Measurements from ENCODE around the gene BCOR.

DNA sequence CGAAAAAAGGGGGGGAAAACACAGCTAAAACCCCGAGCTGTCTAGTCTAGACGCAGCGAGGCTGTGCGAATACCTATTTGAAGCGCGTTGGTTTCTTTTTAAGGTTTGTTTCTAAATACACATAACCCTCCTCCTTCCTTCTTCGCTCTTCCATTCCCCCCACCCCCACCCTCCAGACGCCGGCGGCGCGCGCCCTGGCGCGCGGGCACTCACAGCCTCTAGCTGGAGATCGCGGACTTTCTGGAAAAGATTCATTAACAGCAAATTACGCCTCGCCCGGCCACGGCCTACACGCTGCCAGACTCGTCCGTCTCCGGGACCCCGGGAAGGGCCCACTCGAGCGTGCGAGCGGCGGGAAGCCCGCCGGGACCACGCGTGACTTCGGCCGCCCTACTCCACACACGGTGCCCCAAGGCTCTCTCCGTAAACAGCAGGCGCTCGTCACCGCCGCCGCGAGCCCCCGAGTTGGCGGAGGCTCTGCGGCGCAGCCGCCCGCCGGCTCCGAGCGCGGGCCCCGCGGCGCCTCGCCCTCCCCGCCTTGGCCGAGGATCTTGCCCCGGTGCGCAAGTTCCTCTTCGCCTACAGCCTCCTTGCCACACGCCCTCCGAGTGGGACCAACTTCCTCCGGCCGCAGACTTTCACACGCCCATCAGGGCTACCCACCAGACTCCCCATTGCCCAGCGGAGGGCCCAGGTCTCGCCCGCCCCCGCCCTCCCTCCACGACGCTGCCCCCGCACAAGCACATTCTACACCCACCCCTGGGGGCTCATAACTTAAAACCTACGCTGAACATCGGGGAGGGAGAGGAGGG lies 2.0 kb downstream of the BCOR start:
- TF ChIP-seq POLR2AphosphoS5 (IDR thresholded peaks at IDR 0.05; ENCODE audit: low read depth, low read length) (no peak), YY1 (IDR thresholded peaks at IDR 0.05; ENCODE audit: extremely low read depth, insufficient replicate concordance, low read depth, low read length) (no peak), POLR2A (IDR thresholded peaks at IDR 0.05; ENCODE audit: borderline replicate concordance, extremely low read depth, insufficient read depth, insufficient read length) (no peak), EZH2phosphoT487 (IDR thresholded peaks at IDR 0.05; ENCODE audit: borderline replicate concordance) (no peak), ZFX (IDR thresholded peaks at IDR 0.05) (no peak), SIN3A (IDR thresholded peaks at IDR 0.05; ENCODE audit: low read depth) (no peak)
- TF ChIP-seq, protein P1, sequence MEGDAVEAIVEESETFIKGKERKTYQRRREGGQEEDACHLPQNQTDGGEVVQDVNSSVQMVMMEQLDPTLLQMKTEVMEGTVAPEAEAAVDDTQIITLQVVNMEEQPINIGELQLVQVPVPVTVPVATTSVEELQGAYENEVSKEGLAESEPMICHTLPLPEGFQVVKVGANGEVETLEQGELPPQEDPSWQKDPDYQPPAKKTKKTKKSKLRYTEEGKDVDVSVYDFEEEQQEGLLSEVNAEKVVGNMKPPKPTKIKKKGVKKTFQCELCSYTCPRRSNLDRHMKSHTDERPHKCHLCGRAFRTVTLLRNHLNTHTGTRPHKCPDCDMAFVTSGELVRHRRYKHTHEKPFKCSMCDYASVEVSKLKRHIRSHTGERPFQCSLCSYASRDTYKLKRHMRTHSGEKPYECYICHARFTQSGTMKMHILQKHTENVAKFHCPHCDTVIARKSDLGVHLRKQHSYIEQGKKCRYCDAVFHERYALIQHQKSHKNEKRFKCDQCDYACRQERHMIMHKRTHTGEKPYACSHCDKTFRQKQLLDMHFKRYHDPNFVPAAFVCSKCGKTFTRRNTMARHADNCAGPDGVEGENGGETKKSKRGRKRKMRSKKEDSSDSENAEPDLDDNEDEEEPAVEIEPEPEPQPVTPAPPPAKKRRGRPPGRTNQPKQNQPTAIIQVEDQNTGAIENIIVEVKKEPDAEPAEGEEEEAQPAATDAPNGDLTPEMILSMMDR (IDR thresholded peaks at IDR 0.05 in 2 of 3, conservative IDR thresholded peaks at IDR 0.05 in 1 of 3; ENCODE audit: borderline replicate concordance in 1 of 3, insufficient read depth in 1 of 3, low read depth in 2 of 3, low read length in 2 of 3), result no peak
- TF ChIP-seq, protein P2, sequence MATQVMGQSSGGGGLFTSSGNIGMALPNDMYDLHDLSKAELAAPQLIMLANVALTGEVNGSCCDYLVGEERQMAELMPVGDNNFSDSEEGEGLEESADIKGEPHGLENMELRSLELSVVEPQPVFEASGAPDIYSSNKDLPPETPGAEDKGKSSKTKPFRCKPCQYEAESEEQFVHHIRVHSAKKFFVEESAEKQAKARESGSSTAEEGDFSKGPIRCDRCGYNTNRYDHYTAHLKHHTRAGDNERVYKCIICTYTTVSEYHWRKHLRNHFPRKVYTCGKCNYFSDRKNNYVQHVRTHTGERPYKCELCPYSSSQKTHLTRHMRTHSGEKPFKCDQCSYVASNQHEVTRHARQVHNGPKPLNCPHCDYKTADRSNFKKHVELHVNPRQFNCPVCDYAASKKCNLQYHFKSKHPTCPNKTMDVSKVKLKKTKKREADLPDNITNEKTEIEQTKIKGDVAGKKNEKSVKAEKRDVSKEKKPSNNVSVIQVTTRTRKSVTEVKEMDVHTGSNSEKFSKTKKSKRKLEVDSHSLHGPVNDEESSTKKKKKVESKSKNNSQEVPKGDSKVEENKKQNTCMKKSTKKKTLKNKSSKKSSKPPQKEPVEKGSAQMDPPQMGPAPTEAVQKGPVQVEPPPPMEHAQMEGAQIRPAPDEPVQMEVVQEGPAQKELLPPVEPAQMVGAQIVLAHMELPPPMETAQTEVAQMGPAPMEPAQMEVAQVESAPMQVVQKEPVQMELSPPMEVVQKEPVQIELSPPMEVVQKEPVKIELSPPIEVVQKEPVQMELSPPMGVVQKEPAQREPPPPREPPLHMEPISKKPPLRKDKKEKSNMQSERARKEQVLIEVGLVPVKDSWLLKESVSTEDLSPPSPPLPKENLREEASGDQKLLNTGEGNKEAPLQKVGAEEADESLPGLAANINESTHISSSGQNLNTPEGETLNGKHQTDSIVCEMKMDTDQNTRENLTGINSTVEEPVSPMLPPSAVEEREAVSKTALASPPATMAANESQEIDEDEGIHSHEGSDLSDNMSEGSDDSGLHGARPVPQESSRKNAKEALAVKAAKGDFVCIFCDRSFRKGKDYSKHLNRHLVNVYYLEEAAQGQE (IDR thresholded peaks at IDR 0.05; ENCODE audit: low read depth), result no peak
- TF ChIP-seq, protein P3, sequence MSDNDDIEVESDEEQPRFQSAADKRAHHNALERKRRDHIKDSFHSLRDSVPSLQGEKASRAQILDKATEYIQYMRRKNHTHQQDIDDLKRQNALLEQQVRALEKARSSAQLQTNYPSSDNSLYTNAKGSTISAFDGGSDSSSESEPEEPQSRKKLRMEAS (IDR thresholded peaks at IDR 0.05), result no peak
